ENCODE data around the gene ERN1. TPM values are rescaled to one million over a fixed set of nuclear protein-coding genes. Genes with fewer than 3 reads are reported as not detected.

ERN1 gene
- total and polyA plus RNA-seq, 2 of the 13 experiments (the other 11 are each of a cell fraction or from before 2014, with no cell fraction given) = 6.0 to 12.7 TPM

- TF ChIP-seq DPF2 (CRISPR knock-in tag; IDR thresholded peaks at IDR 0.05; ENCODE audit: borderline replicate concordance, low read depth) = peak; percentile 76
- TF ChIP-seq ATF5 (CRISPR knock-in tag; IDR thresholded peaks at IDR 0.05; ENCODE audit: low read depth) = no peak
- no peak for TF ChIP-seq NR3C1 (CRISPR knock-in tag; IDR thresholded peaks at IDR 0.05)
- TF ChIP-seq ZNF280B (CRISPR knock-in tag; IDR thresholded peaks at IDR 0.05; ENCODE audit: borderline replicate concordance) = no peak
- TF ChIP-seq ZNF589 (CRISPR knock-in tag; conservative IDR thresholded peaks at IDR 0.05) = no peak
- no peak for TF ChIP-seq MAX (IDR thresholded peaks at IDR 0.05)
- no peak for TF ChIP-seq CHCHD3 (CRISPR knock-in tag; IDR thresholded peaks at IDR 0.05)
- no peak for TF ChIP-seq ZNF512 (CRISPR knock-in tag; IDR thresholded peaks at IDR 0.05)
- peak; percentile 72 for TF ChIP-seq ZNF124 (CRISPR knock-in tag; IDR thresholded peaks at IDR 0.05)
- no peak for TF ChIP-seq ZNF24 (IDR thresholded peaks at IDR 0.05)
- TF ChIP-seq GATA4 (IDR thresholded peaks at IDR 0.05; ENCODE audit: borderline replicate concordance, low read depth) = no peak
- TF ChIP-seq ZNF441 (CRISPR knock-in tag; IDR thresholded peaks at IDR 0.05; ENCODE audit: borderline replicate concordance) = no peak; the same call in 1 of the 2 replicates
- 0 out of 2 replicates have a peak, but pooled peaks have one; percentile 56 for TF ChIP-seq ZNF225 (CRISPR knock-in tag; IDR thresholded peaks at IDR 0.05)
- no peak for TF ChIP-seq ATF4 (CRISPR knock-in tag; IDR thresholded peaks at IDR 0.05)
- no peak for TF ChIP-seq ELF4 (CRISPR knock-in tag; IDR thresholded peaks at IDR 0.05; ENCODE audit: borderline replicate concordance)
- TF ChIP-seq ZNF552 (CRISPR knock-in tag; IDR thresholded peaks at IDR 0.05; ENCODE audit: borderline replicate concordance) = no peak
- no peak for TF ChIP-seq ZNF576 (CRISPR knock-in tag; IDR thresholded peaks at IDR 0.05)
- 0 out of 2 replicates have a peak, but pooled peaks have one; percentile 12 for TF ChIP-seq ZNF431 (CRISPR knock-in tag; IDR thresholded peaks at IDR 0.05; ENCODE audit: borderline replicate concordance, low read depth)
- no peak for TF ChIP-seq ZNF260 (CRISPR knock-in tag; IDR thresholded peaks at IDR 0.05; ENCODE audit: borderline replicate concordance, low read depth)
- TF ChIP-seq HHEX (CRISPR knock-in tag; IDR thresholded peaks at IDR 0.05) = no peak
- TF ChIP-seq SP1 (IDR thresholded peaks at IDR 0.05) = no peak
- TF ChIP-seq SP1 (CRISPR knock-in tag; IDR thresholded peaks at IDR 0.05) = no peak; the same call in 1 of the 2 replicates
- TF ChIP-seq JARID2 (CRISPR knock-in tag; IDR thresholded peaks at IDR 0.05; ENCODE audit: insufficient replicate concordance) = peak; percentile 19
- TF ChIP-seq ZNF577 (CRISPR knock-in tag; IDR thresholded peaks at IDR 0.05; ENCODE audit: borderline replicate concordance, low read depth) = no peak
- TF ChIP-seq JUNB (CRISPR knock-in tag; IDR thresholded peaks at IDR 0.05; ENCODE audit: borderline replicate concordance) = no peak
Measured at GRCh38 chr17:64155751-64156544, 26.0 kb upstream of the ERN1 start (continued).

Measured in HepG2 (cell line).